Thyroid gland (tissue), 4 donors: Measurements from ENCODE around the gene DENND4C.

Experiments used
- CTCF ChIP-seq, 6 experiments: fragments of 200-600 bp in 3 of 6; fragments of 450-650 bp in 3 of 6; sonication (generic) in 3 of 6; IDR thresholded peaks; one replicate each; pipeline ENCODE4 v1.5.1; 2016 to 2019; ENCODE audit warnings: antibody characterized with exemption in 6 of 6, mild to moderate bottlenecking in 2 of 6, inconsistent platforms in 1 of 6, moderate library complexity in 1 of 6
- POLR2A ChIP-seq, 2 donors: fragments of 450-650 bp; IDR thresholded peaks; one replicate each; pipeline ENCODE4 v1.6.1; 2017; ENCODE audit warnings: antibody characterized with exemption in 2 of 2, mild to moderate bottlenecking in 2 of 2, moderate library complexity in 1 of 2

GRCh38 chr9:19410594-19410993, 180.1 kb downstream of the DENND4C start:
- TF ChIP-seq POLR2A (IDR thresholded peaks at IDR 0.05) (no peak), CTCF (IDR thresholded peaks at IDR 0.05) (no peak)
